Activated CD4-positive, alpha-beta T cell treated with anti-CD3 and anti-CD28 coated beads, Interleukin-2, amount 50 U/mL, for 24 hours (primary cell): Measurements from ENCODE around the gene NFATC1.
A peak's percentile ranks its signal among the peaks of the same experiment; 100 is the strongest.

Experiments used
- DNase-seq, 2 donors: peaks; one replicate each; pipeline ENCODE4 v3.0.0-alpha.2; 2020; ENCODE audit warnings: low read depth in 1 of 2, low spot score in 1 of 2

Gene NFATC1

DNA sequence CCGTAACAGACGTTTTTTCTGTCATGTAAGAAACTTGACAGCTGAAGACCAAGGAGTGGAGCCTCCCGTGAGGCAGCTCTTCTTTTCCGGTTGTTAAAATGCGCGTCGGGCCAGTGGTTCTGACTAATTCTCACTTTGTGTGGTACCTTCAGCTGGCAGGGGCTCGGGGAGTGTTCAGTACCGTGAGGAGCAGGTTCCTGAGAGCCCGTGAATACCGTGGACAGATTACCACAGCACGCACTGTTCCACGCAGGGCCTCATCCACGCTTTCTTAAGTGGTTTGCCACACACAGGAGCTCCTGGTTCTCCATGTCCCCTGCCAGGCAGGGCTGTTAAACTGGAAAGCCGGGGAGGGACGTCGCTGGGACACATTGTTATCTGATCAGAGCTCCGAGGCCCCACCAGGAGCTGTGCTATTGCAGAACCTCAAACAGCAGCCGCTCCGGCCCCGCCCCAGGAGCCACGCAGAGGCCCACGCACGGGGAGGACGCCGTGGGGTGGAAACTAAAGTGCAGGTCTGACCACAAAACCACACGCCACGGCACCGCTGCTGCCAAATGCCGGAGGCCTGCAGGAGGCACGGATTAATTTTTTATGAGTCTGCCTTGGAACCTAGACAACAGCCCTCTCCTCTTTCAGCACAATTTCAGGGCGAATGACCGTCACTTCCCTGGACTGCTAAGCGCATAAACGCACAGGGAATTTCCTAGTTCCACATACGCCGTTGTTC is 43.3 kb downstream of the NFATC1 start:
- peak in 1 of 2 donors; percentile 12 for DNase-seq

DNA sequence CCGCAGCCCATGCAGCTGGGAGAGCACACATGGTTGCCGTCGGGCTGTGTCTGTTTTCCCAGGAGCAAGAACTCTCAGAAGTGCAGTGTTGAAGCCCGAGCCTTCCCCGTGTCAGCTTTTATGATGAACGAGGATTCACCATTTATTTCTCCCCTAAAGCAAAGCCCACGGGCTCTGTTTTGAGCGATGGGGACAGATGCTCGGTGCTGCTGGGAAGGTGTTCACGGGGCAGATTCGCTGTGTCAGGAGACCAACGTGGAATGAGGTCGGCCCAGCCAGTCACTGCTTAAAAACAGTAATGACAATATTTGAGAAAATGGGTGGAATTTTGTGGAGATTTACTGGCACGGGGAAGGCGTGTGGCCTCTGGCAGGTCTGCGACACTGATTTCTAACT is 43.9 kb downstream of the NFATC1 start:
- no peak for DNase-seq

DNA sequence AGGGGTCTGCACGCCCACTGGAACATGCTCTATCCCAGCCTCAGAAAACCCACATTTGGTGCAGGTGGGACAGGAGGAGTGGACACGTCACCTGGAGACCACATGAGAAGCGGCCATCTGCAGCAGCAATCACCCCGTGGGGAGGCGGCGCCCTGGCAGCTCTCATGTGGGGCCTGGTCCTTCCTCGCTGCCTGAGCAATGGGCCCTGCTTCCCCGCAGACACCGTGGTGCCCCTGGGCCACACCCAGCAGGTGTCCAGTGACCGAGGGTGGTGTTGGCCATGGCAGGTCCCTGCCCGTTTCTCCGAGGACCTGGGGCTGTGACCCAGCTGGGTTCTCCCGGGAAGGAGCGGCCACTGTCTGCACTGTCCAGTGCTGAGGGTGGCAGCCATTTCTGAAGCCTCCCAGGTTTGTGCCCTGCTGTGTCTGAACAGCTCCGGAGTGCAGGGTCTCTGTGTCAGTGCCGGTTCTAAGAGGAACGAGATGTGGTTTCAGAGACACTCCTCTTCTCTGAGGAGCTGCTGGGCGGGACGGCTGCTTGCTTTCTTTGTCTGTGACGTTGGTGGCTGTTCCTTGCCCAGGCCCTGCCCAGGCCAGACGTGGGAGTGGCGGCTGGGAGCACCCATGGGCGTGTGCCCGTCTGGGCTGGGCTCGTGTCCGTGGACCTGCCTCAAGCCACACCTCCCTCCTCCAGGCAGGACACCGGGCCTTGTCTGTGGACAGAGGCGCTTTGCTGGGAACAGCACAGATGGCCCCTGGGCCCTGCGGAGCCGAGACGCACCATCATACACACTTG is 44.8 kb downstream of the NFATC1 start:
- DNase-seq: no peak

DNA sequence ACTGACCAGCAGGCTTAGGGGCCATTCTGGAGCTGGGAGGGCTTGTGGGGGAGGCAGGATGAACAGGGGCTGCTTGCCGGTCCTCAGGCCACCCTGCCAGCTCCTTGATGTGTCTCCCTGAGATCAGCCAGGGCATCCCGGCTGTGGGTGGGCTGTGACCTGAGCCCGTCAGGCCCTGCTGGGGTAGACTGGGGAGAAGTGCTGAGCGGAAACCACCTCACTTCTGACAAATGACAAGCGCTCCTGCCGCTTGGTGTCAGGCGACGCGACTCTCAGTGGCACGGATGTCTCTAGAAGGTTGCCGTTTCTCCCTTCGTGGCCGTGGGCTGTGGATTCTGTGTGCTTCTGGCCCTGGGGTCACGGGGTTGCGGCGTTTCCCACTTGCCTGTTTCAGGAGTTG is 45.7 kb downstream of the NFATC1 start:
- DNase-seq: no peak

DNA sequence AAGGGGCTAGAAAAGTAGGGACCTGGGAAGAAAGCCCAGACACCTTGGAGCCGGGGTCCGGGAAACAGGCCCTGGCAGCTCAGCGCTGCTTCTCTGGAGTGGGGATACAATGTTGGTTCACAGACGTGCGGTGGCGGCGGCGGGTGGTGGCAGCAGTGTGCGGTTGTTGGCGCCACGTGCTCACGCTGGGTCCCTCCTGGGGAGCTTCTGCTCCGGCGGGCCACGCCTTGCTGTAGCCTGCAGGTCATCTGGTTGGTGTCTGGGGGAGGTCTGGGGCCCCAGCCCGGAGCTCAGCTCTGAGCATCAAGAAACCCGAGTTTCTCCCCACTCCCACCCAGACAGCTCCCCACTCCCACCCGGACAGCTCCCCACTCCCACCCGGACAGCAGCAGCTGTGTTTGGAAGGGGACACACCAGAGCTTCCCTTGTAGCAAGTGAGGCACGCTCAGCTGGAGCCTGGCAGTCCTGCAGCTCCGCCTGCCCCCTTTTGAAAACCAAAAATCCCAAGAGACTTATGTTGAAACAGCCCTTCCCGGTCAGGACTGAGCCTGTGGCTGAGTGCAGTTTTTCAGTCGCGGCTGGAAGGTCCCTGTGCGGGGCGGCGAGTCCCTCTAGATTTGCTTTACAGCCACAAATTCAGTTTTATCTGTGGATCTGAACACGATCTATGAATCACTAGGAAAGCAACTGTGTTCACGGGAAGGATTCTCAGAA is 46.9 kb downstream of the NFATC1 start:
- no peak for DNase-seq

DNA sequence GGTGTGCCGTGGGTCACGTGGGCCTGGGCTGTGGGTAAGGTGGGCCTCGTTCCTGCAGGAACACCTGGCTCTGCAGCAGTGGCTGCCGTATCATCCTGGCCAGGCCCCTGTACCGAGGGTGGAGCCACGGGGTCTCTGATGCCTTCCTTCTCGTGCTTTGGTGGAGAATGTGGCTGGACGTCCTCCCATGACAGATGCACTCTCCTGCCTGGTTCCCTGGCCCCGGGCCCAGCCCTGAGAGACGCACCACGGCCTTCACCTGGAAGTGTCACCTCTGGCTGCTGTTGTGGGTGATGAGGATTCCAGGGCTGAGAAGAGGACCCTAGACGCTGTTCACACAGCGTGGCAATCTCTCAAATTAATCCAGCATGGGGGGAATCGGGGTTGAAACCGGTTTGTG is 49.5 kb downstream of the NFATC1 start:
- no peak for DNase-seq

DNA sequence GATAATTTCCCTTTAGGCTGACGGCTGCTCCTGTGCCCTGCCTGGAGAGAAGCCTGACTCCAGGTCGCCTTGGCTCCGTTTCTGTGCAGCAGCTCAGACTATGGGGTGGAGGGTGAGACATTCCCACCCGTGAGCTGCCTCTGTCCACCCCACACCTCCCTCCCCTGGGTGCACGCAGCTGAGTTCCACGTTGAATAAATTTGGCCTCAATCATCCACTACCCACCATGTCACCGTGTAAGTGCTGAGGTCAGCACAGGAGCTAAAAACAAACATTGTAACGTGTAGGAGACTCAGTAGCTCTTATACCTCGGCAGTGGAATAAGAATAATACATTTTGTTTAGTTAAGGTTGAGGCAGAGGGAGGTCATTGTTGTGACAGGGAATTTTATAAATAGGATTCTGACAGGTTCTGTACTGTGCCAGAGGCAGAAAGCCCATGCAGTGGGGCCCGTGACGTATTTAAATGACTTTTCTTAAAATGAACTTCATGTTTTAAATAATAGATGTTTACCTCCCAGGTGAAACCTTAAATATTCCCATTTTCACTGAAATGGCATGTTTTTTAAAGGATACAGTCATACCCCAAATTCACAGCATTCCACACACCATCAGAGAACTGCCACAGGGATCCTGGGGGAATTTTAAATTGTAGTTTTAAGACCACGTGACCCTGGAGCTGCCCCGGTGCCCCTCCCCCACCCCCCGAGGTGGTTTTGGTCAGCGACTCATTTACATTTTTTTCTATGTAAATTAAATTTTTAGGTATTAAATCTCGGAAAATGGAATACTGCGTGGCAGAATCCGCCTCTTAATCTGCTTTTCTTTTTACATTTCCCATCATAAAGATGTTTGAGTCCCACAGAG is 50.2 kb downstream of the NFATC1 start:
- no peak for DNase-seq

DNA sequence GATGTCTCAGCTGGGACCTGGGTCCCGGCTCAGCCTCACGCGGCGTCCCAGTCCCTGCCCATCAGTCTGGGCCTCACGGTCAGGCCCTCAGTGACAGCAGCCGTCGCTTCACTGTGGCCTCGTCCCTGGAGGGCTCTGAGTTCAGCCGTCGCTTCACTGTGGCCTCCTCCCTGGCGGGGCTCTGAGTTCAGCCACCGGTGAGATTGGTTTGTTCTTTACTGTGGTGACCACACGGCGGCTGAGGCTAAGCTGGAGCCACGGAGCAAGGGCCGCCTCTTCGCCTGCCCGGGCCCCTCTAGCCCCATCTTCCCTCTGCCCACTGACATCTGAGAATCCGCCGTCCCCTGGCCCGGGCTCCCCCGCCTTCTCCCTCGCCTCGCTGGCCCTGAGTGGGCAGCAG is 51.2 kb downstream of the NFATC1 start:
- DNase-seq: no peak

DNA sequence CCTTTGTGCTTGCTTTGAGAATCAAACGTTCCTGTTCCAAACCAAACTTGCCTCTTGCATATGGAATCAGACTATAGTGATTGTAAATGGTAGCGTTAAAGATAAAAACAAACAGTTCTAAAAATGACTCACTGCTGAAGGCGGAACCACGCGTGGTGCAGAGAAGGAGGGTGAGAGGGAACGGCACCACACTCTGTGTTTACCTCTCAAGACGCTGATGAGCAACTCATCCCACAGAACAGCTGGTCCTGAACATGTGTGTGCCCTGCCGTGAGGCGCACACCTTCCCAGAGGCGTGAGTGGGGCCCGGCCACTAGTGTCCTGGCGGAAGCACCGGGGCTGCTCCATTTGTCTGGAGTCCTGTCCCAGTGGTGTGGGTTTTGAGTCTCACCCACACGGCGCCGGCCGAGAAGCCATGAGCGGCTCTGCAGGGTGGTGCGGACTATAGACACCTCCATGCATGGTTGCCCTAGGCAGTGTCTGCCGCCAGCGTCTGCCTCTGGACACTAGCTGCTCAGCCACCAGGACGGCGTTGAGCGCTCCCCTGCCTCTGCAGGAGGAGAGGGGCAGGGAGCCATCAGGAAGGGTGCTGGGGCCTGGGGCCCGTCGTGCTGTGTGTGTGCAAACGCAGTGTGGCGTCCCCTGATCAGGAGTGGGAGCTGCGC is 52.1 kb downstream of the NFATC1 start:
- DNase-seq: no peak

DNA sequence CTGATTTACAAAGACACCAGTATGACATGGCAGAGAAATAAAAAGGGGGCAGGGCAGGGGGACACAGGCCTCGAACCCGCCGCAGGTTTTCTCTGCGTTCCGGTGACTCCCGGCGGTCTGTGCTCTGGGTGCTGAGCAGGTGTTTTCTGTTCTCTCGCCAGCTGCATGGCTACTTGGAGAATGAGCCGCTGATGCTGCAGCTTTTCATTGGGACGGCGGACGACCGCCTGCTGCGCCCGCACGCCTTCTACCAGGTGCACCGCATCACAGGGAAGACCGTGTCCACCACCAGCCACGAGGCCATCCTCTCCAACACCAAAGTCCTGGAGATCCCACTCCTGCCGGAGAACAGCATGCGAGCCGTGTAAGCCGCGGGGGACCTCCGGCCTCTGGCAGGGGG is 52.9 kb downstream of the NFATC1 start:
- DNase-seq: no peak

DNA sequence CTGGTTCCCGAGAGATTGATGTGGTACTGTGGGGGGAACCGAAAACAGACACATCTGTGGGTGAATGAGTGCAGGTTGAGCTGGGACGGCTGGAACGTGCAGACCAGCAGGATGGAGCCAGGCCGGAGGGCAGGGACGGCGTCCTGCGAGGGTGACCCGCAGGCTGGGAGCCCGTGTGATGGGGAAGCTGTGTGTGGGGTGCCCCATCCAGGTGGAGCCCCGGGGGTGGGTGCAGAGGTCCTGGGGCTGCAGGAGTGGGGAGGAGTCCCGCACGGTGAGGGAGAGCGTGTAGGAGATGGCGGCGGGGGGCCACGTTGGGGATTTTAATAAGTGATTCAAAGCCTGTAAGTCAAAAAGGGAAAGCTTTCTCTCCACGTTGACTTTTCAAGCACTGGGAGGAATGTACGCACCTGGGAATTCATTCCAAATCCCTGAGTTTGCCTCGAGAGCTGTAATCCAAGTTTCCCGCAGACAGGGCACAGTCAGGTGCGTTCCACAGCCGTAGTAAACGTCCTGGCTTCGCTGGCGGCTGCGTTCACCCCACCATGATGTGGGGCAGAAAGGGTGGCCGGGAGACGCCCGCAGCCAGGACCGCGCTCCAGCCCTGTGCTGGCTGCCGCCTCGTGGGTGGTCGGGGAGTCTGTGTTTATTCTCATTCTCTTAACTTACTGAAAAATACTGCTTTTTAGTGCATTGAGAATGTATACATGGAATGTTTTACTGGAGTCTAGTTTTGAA is 54.0 kb downstream of the NFATC1 start:
- DNase-seq: no peak

DNA sequence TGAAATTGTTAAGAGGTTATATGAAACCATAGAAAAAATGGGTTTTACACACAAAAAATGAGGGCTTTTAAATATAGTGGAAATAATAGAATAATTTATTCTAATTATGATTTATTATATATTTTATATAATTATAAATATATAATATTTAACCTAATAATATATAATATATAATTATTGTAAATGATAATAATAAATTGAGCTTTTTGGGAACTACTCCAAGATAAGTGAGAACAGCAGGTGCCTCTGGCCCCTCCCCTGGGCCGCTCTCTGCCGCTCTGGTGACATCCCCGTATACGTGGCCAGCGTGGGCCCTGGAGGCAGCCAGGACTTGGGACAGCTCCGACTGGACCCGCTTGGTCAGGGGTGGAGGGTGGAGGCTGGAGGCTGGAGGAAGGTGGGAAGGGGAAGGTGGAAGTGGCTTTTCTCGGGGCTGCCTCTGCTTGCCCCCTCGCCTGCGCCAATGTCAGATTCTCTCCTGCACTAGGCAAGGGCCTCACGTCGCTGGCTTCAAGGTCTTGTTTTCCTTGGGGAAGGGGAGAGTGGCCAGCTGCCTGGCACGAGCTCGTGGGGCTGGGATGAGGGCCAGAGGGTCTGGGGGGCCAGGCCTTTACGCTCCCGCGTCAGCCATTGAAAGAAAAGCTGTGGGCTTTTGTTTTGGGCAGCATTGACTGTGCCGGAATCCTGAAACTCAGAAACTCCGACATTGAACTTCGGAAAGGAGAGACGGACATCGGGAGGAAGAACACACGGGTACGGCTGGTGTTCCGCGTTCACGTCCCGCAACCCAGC is 54.8 kb downstream of the NFATC1 start:
- DNase-seq: no peak

DNA sequence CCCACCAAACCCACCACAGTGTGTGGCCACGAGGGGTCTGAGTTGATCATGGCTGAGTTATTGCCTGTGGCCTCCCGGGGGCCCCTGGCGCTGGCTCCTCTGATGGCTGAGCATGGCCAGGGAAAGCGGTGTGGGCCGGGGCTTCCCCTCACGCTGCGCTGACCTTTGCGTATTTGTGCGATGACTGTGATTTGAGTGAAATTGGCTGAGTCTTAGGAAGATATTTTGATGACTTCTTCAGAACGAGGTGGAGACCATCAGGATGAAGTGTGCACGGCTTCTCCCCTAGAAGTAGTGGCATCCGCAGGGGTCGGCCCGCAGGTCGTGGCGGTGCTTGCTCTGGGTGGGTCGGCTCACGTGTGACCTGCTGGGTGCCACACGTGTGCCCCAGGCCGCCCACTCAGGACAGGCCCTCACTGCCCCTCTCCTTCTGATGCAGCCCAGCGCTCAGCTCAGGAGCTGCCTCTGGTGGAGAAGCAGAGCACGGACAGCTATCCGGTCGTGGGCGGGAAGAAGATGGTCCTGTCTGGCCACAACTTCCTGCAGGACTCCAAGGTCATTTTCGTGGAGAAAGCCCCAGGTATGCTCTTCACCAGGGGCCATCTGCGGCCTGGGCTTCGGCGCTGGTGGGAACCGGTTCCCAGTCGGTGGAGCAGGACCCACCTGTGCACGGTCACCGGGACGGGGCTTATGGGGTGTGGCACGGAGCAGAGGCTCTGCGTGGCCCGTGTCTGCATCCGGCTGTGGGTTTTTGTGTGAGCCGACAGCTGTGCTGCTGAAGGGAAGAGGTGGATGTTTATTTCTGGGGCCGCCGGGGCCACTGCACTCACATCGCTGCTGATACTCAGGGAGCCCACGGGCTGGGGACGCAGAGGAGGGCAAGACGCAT is 55.8 kb downstream of the NFATC1 start:
- no peak for DNase-seq

DNA sequence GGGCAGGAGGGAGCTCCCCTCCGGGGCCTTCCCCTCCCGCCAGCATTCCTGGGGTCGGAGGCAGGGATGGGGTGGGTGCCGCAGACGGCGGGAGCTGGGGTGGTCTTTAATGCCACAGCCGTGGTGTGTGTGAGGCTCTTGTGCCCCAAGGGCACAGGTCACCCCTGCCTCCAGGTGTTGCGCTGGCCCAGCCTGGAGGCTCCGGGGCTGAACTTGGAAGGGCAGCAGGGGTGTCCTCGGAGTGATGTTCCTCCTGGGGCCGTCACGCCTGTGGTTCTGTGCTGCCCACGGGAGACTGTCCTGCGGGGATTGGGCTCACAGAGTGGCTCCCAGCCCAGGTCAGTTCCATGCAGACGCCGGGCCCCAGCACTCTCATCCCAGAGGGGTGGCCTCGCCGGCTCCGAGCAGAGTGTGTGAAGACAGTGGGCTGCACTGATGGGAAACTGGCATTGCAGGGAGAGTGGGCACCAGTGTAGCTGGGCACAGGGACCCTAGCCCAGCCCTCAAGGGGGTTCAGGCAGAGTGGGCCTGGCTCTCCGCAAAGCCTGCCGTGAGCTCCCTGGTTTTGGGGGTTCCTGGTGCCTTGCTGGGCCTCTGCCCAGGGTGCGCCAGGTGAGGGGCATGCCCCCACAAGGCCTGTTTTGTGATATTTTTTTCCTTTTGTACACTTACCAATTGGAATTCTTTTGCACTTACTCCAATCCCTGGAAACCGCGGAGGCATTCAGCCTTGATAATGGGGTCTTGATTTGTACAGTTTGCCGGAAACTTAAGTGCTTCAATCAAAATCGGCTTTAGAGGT is 56.7 kb downstream of the NFATC1 start:
- DNase-seq: no peak

DNA sequence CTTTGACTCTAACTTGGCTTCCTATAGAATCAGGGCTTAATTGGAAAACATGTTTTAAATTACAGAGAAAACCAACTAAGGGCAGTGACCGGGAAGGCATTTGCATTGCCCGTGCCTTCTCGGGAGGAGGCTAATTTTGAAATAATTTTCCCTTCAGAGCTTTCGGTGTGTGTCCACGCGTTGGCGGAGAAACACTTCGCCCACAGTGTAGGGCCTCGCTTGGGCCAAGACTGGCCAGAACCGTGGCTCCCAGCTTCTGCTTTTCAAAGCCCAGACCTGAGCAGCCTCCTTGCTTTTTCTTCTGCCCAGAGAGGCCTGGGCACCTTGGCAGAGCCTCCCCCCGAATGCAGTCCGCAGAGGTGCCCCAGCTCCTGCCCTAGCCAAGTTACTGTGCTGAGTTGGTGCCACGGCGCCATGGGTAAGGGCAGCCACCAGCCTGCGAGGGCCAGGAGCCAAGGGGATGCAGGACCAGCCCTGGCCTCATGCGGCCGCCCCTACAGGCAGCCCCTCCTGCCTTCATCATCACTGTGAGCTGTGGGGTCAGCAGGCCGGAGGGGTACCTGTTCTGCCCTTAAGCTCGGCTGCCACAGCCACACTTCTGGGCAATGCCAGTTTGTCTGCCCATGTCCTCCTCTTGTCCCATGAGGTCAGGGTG is 57.4 kb downstream of the NFATC1 start:
- DNase-seq: no peak

DNA sequence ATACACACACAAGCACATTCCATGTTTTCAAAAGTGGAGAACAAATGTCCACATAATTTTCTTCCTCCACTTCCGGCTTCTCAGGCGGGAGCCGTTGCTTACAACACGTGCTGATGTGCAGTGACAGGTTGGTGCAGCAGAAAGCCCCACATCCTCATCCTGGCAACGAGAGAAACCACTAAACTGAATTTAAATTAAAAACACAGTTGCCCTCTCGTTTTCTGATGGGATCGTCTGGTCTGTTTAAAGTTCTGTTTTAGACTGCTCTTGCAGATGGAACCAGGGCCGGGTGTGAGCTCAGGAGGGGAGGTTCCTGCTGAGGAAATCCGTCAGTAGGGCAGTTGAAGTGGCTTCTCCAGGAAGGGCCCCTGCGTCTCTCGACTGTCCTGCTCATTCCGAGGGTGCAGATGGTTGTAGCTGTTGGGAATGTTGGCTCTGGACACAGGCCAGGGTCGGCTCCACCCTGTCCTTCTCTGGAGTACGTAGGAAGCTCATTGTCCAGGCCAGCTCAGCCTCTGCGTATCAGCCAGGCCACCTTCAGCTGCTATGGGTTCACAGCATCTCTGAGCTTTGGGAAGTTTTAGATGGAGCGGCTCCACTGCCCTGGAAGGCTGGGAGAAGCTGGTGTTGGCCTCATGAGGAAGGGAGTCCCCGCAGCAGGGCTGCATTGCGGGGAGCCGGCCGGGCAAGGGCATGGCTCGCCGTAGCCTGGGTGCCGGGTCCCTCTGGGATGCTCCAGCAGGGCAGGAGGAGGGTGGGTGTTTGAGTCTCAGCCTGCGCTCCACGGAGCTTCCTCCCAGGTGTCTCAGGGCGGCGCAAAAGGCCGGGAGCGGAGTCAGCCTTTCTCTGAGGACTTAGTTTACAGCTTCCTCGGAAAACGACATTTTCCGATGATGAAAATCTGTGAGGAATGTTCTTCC is 58.3 kb downstream of the NFATC1 start:
- no peak for DNase-seq
